ENCODE measurements around the gene EXOC6B.

Gene EXOC6B

GRCh38 chr2:72825257-72826155 is at the start of gene EXOC6B:
EXOC6B (minus strand) TSS chr2:72826033.
- DNase-seq: peak; percentile 83

- DNase-seq: no peak
Measured at GRCh38 chr2:72871880-72872279, 46.0 kb upstream of the EXOC6B start.

GRCh38 chr2:72871060-72871459 is 45.2 kb upstream of the EXOC6B start:
- no peak for DNase-seq

GRCh38 chr2:72864500-72864899 is 38.7 kb upstream of the EXOC6B start:
- no peak for DNase-seq

GRCh38 chr2:72863046-72863445 is 37.2 kb upstream of the EXOC6B start:
- DNase-seq: no peak

- DNase-seq: peak; percentile 81
Measured at GRCh38 chr2:72862239-72862988, 36.6 kb upstream of the EXOC6B start.

GRCh38 chr2:72859831-72860262 is 34.0 kb upstream of the EXOC6B start:
- no peak for DNase-seq

- no peak for DNase-seq
Measured at GRCh38 chr2:72851333-72851732, 25.5 kb upstream of the EXOC6B start.

GRCh38 chr2:72849138-72849462 is 23.3 kb upstream of the EXOC6B start:
- DNase-seq: no peak

GRCh38 chr2:72848436-72849137 is 22.8 kb upstream of the EXOC6B start:
- no peak for DNase-seq

GRCh38 chr2:72847534-72848315 is 21.9 kb upstream of the EXOC6B start:
- no peak for DNase-seq

GRCh38 chr2:72846171-72847095 is 20.6 kb upstream of the EXOC6B start:
- DNase-seq: no peak

- DNase-seq: no peak
Measured at GRCh38 chr2:72843301-72843700, 17.5 kb upstream of the EXOC6B start.

GRCh38 chr2:72841462-72842125 is 15.8 kb upstream of the EXOC6B start:
- DNase-seq: no peak

GRCh38 chr2:72840066-72840465 is 14.2 kb upstream of the EXOC6B start:
- DNase-seq: no peak

- no peak for DNase-seq
Measured at GRCh38 chr2:72837171-72837570, 11.3 kb upstream of the EXOC6B start.

GRCh38 chr2:72835403-72835802 is 9.6 kb upstream of the EXOC6B start:
- no peak for DNase-seq

GRCh38 chr2:72834596-72834995 is 8.8 kb upstream of the EXOC6B start:
- no peak for DNase-seq

- DNase-seq: no peak
Measured at GRCh38 chr2:72833084-72833714, 7.4 kb upstream of the EXOC6B start.

GRCh38 chr2:72830273-72830672 is 4.4 kb upstream of the EXOC6B start:
- DNase-seq: no peak

All from T1000 (cell line).